OCI-LY1 (cell line): ENCODE data around the gene FBXW11.

Experiments used
- H2AFZ ChIP-seq: fragments of 200-600 bp; sonication (generic), shearing (Covaris generic); 2 replicates; pipeline ENCODE4 v1.6.0; 2014; ENCODE audit warnings: antibody characterized with exemption, mild to moderate bottlenecking, low read length
- H3F3A ChIP-seq: fragments of 200-600 bp; sonication (generic), shearing (Covaris generic); 2 replicates; pipeline ENCODE4 v1.6.0; 2014; ENCODE audit warnings: mild to moderate bottlenecking, antibody characterized with exemption, low read length, moderate library complexity; ENCODE audit not compliant: insufficient read depth
- H3K27ac ChIP-seq: fragments of 200-600 bp; sonication (generic); 2 replicates; pipeline ENCODE4 v1.5.1; 2014; ENCODE audit warnings: low read length, mixed run types, mild to moderate bottlenecking, low read depth; ENCODE audit not compliant: poor library complexity, severe bottlenecking
- H3K27me3 ChIP-seq: fragments of 200-600 bp; sonication (generic); 2 replicates; pipeline ENCODE4 v1.6.0; 2014; ENCODE audit warnings: antibody characterized with exemption, mild to moderate bottlenecking, low read length, moderate library complexity; ENCODE audit not compliant: insufficient read depth
- H3K36me3 ChIP-seq: fragments of 200-600 bp; sonication (generic); 2 replicates; pipeline ENCODE4 v1.6.1; 2014; ENCODE audit warnings: mild to moderate bottlenecking, antibody characterized with exemption, low read length, moderate library complexity, mixed read lengths; ENCODE audit not compliant: insufficient read depth
- H3K4me1 ChIP-seq: fragments of 200-600 bp; sonication (generic); 2 replicates; pipeline ENCODE4 v1.5.1; 2014; ENCODE audit warnings: mild to moderate bottlenecking, low read length, moderate library complexity; ENCODE audit not compliant: insufficient read depth, severe bottlenecking
- H3K4me2 ChIP-seq: fragments of 200-600 bp; sonication (generic), shearing (Covaris generic); 2 replicates; pipeline ENCODE4 v1.6.1; 2014; ENCODE audit warnings: low read length
- H3K4me3 ChIP-seq: fragments of 200-600 bp; sonication (generic); 2 replicates; pipeline ENCODE4 v1.5.1; 2014; ENCODE audit warnings: low read length, low read depth, mild to moderate bottlenecking, mixed read lengths; ENCODE audit not compliant: poor library complexity, severe bottlenecking
- H3K79me2 ChIP-seq: fragments of 200-600 bp; shearing (Covaris generic); 2 replicates; pipeline ENCODE4 v1.6.1; 2016; ENCODE audit warnings: mixed run types, low read length, mixed read lengths; ENCODE audit not compliant: insufficient read depth
- H3K9ac ChIP-seq: fragments of 200-600 bp; sonication (generic), shearing (Covaris generic); 2 replicates; pipeline ENCODE4 v1.6.1; 2014; ENCODE audit warnings: mild to moderate bottlenecking, low read length, mixed read lengths
- H3K9me2 ChIP-seq: fragments of 200-600 bp; sonication (generic), shearing (Covaris generic); 2 replicates; pipeline ENCODE4 v1.6.1; 2014; ENCODE audit warnings: low read depth, mild to moderate bottlenecking, low read length, mixed read lengths
- H3K9me3 ChIP-seq: fragments of 200-600 bp; shearing (Covaris generic); 2 replicates; pipeline ENCODE4 v1.6.1; 2014; ENCODE audit warnings: low read length, mixed read lengths
- H4K20me1 ChIP-seq: fragments of 200-600 bp; sonication (generic), shearing (Covaris generic); 2 replicates; pipeline ENCODE4 v1.6.0; 2016; ENCODE audit warnings: mild to moderate bottlenecking, low read length; ENCODE audit not compliant: insufficient read depth
- CTCF ChIP-seq: fragments of 200-600 bp; sonication (generic), shearing (Covaris generic); IDR thresholded peaks from 2 replicates; pipeline ENCODE4 v1.5.1; 2017; ENCODE audit warnings: mild to moderate bottlenecking, antibody characterized with exemption, low read length, moderate library complexity, mixed read lengths
- EZH2 ChIP-seq: fragments of 200-600 bp; sonication (generic), shearing (Covaris generic); IDR thresholded peaks from 2 replicates; pipeline ENCODE4 v1.8.0; 2017; ENCODE audit warnings: borderline replicate concordance, mixed run types, mild to moderate bottlenecking, antibody characterized with exemption, low read length, moderate library complexity, mixed read lengths

FBXW11 gene

GRCh38 chr5:171990713-171991015 lies 15.8 kb downstream of the FBXW11 start:
- H3K79me2 ChIP-seq: peaks cover 25% of the 10 kb centered on the region
- peaks cover 27% of the 10 kb centered on the region; the same call in 1 of the 2 replicates for H3K36me3 ChIP-seq
- H3K9me3 ChIP-seq: no peaks in the 10 kb centered on the region
- H3K4me3 ChIP-seq: no peak overlapping the region
- TF ChIP-seq CTCF (no peak), EZH2 (no peak)
- H3K9me2 ChIP-seq: no peaks in the 10 kb centered on the region
- H4K20me1 ChIP-seq: no peaks in the 10 kb centered on the region
- H3F3A ChIP-seq: no peaks in the 10 kb centered on the region
- no peak overlapping the region for H3K27ac ChIP-seq
- H3K27me3 ChIP-seq: no peaks in the 10 kb centered on the region
- H3K4me1 ChIP-seq: no peaks in the 10 kb centered on the region
- no peak overlapping the region for H3K9ac ChIP-seq
- no peak overlapping the region for H2AFZ ChIP-seq
- no peak overlapping the region for H3K4me2 ChIP-seq

- H3K4me3 ChIP-seq: no peak overlapping the region
- no peaks in the 10 kb centered on the region for H3F3A ChIP-seq
- peaks cover 24% of the 10 kb centered on the region; the same call in 1 of the 2 replicates for H3K36me3 ChIP-seq
- H3K4me2 ChIP-seq: no peak overlapping the region
- no peak for TF ChIP-seq EZH2
- TF ChIP-seq CTCF: no peak
- H3K9ac ChIP-seq: no peak overlapping the region
- peaks cover 24% of the 10 kb centered on the region for H3K79me2 ChIP-seq
- H2AFZ ChIP-seq: no peak overlapping the region
- no peaks in the 10 kb centered on the region for H3K27me3 ChIP-seq
- H3K9me2 ChIP-seq: no peaks in the 10 kb centered on the region
- peaks cover 3% of the 10 kb centered on the region for H3K4me1 ChIP-seq
- H3K9me3 ChIP-seq: no peaks in the 10 kb centered on the region
- no peaks in the 10 kb centered on the region for H4K20me1 ChIP-seq
- H3K27ac ChIP-seq: no peak overlapping the region
These were observed 16.3 kb downstream of the FBXW11 start for GRCh38 chr5:171989946-171990712.

GRCh38 chr5:171989276-171989675 lies 17.2 kb downstream of the FBXW11 start:
- Histone ChIP-seq H3K9ac (no peak overlapping the region), H3K4me1 (peaks cover 11% of the 10 kb centered on the region), H3K4me3 (no peak overlapping the region), H3K79me2 (peaks cover 31% of the 10 kb centered on the region), H4K20me1 (no peaks in the 10 kb centered on the region), H3K27ac (no peak overlapping the region), H2AFZ (no peak overlapping the region), H3K36me3 (peaks cover 21% of the 10 kb centered on the region; the same call in 1 of the 2 replicates), H3K4me2 (no peak overlapping the region), H3K9me3 (no peaks in the 10 kb centered on the region), H3F3A (no peaks in the 10 kb centered on the region), H3K9me2 (no peaks in the 10 kb centered on the region), H3K27me3 (no peaks in the 10 kb centered on the region)
- no peak for TF ChIP-seq CTCF
- no peak for TF ChIP-seq EZH2
